ENCODE data around the gene TENT5C. TPM values are rescaled to one million over a fixed set of nuclear protein-coding genes. Genes with fewer than 3 reads are reported as not detected.

The TENT5C gene
- polyA plus RNA-seq, 3 donors = 2.4 to 5.2 (median 2.7) TPM

DNA sequence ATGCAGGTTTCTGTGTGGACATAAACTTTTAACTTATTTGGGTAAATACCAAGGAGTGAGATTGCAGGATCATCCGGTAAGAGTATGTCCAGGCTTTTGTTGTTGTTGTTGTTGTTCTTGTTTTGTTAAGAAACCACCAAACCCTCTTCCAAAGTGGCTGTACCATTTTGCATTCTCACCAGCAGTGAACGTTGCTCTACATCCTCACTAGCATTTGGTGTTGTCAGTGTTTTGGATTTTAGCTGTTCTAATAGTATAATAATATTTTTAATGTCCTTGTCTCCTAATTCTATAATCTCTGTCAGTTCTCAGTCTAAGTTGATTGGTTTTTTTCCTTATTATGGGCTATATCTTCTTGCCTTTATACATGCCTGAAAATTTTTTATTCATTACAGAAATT lies 37.8 kb downstream of the TENT5C start:
- no peak for DNase-seq (ENCODE audit: extremely low read depth in 1 of 11, low read depth in 9 of 11, low spot score in 4 of 11)

DNA sequence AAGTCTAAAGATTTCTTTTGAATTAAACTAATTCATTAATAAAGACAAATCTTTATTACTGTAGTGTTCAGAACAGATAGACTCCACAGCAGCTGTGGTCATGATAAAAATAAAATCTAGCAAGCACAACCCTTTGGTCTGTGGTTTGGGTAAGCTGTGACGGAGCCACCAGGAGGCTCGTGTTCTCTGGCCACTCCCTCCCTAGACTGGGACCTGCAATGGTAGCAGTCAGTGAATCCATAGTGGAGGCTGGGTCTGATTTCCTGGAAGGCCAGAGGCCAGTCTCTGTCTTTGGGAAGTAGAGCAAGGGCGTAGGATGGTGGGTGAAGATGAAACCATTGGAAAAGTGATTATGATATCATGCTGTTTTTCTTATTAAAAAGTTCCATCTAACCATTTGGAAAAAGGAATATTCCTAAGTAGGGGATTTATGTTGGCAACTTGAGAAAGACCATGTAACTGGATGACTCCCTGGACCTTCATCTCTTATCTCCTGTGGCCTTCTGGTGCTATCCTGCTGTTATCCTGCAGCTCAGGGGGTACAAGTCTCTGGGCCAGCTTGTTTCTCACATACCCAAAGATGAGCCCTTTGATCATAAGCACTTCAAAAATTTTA lies 39.0 kb downstream of the TENT5C start:
- DNase-seq (ENCODE audit: extremely low read depth in 1 of 11, low read depth in 9 of 11, low spot score in 4 of 11) = no peak

DNA sequence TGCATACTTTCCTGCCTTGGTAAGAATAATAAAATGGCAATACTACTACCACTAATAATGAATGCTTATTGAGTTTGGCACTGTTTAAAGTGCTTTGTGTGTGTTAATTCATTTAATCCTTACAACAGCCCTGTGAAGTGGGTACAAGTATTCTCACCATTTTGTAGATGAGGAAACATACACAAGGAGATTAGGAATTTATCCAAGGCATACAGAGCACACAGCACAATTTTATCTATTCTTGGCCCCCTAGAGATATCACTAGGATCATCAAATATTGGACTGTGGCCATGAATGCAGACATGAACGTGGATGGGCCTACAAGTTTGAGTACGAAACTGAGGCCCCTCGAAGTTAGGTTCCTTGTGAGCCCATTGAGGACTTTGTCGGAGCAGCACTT lies 39.5 kb downstream of the TENT5C start:
- DNase-seq (ENCODE audit: extremely low read depth in 1 of 11, low read depth in 9 of 11, low spot score in 4 of 11) = no peak

DNA sequence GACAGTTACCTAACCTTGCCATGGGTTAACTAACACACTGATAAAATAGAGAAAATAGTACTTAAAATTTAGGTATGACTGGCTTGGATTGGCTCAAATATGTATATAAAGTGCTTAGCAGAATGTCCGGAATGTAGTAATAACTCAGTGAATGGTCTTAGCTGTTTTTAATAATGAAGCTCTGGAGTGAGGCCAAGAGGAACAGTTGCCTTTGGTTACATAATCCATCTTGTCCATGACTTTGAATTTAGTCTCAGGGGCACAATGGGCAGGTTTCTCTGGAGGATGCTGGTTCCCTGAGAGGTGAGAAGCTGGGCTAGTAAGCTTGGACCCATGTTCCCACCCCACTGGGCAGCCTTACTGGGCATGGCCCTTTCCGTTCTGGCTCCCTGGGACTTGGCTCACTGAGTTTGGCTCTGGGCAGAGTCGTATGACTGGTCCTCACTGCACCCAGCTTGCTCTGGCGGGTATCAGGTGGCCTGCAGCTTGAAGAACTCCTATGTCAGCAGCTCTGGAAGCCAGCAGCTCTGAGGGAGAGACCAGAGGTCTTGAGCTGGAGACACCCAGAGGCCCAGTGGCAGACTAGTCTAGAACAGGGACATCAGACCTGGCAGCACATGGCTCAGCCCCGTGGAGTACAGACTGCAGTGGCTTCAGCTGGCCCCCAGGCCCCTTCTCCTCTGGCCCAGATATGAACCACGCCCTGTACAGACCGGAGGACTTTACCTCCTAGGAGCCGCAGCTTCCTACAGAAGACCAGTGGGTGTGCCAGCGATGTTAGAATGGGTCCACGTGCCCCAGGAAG lies 40.4 kb downstream of the TENT5C start:
- DNase-seq (ENCODE audit: extremely low read depth in 1 of 11, low read depth in 9 of 11, low spot score in 4 of 11) = no peak

DNA sequence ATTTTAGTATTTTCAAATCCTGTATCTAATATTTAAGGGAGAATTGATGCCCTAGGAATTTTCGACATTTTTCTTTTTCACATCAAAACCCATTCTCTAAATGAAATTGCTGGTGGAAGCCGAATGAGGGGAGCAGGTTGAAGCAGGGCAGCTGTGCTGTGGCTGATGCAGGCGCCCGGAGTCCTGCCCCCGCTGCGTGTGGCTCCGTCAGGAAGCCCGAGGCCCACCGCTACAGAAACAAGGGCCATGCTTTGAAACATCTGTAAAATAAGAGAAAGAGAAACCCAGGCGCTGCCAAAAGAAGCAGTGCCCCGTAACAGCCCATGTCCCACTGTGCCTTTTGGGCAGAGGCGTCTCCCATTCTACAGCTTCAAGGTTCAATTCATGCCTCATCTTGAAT lies 41.1 kb downstream of the TENT5C start:
- no peak for DNase-seq (ENCODE audit: extremely low read depth in 1 of 11, low read depth in 9 of 11, low spot score in 4 of 11)

DNA sequence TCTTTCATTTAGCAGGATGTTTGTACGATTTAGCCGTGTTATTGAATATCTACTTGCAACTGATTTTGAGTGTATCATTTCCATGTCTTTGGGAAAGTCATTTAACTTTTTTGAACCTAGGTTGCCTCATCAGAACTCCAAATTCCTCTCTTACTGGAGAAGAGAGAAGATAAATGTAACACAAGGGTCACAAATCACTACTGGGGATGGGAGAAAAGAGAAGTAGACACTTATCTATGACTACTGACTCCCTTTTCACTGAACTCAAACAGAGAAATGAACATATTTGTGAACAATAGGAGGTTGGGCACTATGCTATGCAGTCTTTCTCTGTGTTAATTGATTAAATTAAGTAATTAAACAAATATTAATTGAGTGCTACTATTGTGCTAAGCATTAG lies 42.2 kb downstream of the TENT5C start:
- no peak for DNase-seq (ENCODE audit: extremely low read depth in 1 of 11, low read depth in 9 of 11, low spot score in 4 of 11)

DNA sequence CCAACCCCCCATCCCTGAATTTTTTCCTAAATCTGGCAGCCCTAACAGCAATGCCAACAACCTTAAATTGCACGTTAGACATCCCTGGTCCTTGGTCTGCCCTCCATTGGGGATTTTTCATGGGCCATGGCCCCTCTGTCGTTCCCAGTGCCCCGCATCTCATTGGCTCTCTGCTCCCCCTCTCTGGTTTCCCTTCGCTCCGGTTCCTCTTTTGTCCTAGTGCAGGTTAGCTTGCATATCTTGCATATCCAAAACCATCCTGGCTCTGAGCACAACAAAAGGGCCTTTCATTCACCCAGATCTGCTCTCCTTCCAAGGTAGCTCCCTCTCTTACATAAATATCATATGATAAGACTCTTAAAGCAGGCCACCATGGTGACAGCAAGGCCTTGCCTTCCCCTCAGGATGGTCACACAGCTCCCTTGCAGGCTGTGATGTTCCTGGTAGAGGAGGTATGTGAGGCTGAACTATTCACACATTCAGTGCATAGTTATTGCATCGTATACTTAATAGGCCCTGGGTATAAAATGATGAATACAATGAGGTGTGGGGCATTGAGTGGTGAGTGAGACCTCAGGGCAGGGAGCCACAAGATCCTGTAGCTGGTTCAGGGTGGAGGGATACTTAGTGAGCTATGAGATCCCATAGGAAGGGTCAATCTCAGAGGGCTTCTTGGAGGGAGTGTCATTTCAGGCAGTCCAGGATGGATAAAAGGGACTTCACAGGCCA lies 45.2 kb downstream of the TENT5C start:
- DNase-seq (ENCODE audit: extremely low read depth in 1 of 11, low read depth in 9 of 11, low spot score in 4 of 11) = no peak

DNA sequence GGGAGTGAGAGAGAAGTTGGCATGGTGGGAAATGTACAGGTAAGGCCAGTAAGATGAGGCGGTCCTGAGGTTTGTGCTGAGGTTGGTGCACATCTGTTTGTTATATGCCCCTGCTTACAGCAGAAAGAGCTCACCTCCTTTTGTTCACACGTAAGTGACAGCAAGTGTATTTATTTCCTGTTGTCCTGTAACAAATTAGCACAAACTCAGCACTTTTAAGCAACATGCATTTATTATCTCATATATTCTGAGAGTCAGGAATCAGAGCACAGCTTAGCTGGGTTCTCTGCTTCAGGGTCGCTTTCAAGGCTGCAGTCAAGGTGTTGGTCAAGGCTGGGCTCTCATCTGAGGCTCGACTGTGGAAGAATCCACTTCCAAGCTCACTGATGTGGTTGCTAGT lies 45.8 kb downstream of the TENT5C start:
- no peak for DNase-seq (ENCODE audit: extremely low read depth in 1 of 11, low read depth in 9 of 11, low spot score in 4 of 11)

DNA sequence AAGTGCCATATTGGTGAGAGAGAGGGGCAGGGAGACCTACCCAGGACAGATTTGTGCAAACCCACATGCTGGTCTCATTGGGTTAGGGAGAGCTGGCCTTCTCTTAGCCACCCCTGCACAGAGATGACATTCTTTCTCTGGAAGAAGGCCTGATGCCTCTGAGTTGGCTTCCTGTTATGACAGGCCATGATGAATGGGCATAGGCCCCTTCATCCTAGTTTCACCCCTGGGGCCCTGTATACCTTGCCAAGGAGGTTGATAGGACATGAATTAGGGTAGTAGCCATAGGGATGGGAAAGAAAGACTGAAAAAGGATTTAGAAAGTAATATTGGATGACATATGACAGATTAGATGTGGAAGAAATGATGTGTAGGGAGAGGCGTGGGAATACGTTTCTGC lies 46.6 kb downstream of the TENT5C start:
- no peak for DNase-seq (ENCODE audit: extremely low read depth in 1 of 11, low read depth in 9 of 11, low spot score in 4 of 11)

DNA sequence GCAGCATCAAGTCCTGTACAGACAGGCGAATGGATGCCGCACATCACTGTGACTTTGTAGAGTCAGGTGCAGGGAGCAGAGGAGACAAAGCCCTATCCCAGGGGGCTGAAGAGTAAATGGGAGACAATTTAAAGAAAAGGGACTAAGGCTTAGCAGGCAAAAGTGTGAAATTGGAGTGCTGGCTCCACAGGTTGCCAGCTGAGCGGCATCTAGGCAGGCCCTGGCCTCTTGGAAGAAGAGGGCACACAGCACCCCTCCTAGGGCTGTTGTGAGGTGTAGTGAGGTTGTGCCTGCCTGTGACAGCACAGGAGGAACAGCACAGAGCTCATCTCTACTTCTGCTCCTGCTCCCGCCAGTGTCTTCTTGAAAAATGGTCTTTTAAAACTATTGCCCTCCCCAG lies 47.3 kb downstream of the TENT5C start:
- DNase-seq (ENCODE audit: extremely low read depth in 1 of 11, low read depth in 9 of 11, low spot score in 4 of 11) = no peak

DNA sequence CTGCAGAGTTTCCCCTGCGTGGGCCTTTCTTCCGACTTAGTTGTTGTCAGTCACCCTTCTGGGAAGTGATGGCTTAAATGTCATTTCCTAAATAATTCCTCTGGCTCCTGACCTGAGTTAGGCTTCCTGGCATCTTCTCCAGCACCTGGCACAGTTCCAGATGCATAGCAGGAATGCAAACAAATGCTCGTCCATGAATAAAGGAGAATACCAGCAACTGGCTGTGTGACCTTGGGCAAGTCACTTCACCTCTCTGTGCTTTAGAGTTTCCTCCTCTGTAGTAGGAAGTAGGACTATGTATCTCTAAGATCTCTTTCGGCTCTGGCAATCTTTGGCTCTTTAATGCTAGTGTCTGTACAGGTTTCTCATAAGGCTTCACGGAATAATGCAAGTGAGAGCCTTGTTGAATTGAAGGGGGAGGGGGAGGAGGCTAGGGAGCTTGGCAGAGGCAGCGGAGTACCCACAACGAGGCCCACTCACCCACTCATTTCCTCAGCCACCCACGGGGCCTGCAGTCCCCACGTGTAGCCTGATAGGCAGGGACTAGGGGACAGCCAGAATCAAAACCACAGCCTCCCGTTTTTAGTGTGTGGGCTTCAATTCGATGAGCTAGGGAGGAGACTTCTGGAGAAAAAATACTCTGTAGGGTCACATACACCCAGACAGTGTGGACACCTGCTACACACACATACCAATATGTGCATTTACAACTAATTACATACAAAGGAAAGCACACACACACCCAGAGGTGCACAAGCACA lies 48.1 kb downstream of the TENT5C start:
- no peak for DNase-seq (ENCODE audit: extremely low read depth in 1 of 11, low read depth in 9 of 11, low spot score in 4 of 11)

DNA sequence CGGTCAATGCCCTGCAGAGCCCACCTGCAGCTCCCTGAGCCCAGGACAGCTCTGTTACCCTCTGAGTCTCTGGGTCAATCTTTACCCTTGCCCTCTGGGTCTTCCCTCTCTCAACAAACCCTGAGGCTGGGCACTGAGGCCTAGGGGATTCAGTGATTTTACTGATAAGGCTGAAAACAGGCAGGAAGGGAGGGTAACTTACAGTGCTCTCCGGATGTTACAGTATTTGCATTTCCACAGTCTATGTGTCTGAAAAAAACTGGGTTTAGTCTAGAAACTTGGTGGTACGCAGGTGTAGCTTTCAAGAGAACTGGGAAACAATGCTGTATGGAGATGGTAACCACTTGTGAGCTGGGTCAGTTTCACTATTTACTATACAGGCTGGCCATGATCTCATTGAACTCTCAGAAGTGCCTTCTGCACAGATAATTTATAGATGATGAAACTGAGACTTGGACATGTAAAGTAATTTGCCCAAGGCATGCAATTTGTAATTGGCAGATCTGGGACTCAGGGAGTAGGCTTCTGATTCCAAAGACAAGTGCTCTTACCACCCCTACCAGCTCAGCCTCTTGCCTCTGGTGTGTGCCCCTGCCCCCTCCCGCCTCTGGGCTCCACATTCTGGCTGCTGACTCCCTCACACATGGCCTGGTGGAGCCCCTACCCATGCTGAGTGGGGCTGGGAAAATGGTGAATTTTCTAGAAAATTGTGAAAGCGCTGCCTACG lies 48.8 kb downstream of the TENT5C start:
- no peak for DNase-seq (ENCODE audit: extremely low read depth in 1 of 11, low read depth in 9 of 11, low spot score in 4 of 11)

DNA sequence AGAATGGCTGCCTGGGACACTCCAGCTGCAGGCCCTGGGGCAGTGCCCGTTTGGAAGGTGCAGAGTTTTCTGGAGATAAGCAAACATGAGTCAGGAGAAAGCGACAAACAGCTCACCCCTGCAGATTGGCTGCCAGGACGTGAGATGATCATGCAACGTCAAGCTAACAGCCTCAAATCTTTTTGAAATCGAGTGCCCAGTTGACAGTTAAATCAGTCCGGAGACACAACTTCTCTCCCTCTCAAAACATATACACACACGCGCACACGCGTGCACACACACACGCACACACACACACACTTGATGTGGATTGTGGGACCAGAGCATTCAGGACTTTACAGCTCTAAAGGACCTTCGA lies 49.4 kb downstream of the TENT5C start:
- no peak for DNase-seq (ENCODE audit: extremely low read depth in 1 of 11, low read depth in 9 of 11, low spot score in 4 of 11)

DNA sequence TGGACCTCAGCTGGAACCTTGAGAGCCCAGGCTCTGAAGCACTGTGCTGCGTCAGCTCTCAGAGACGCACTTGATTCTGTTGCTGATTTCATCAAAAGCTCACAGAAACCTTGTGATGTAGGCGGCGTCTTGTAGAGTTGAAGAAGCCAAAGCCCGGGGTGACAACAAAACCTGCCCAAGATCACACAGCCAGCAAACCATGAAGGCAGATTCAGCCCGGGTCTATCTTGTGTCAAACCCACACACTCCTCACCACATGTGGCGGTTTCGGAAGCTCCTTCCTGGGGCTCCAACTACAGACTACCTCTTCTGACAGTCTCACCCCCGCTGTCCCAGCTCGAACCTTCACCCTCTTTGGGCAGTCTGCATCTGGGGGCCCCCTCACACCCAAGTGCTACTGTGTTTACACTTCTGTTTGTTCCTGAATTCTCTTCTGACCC lies 50.4 kb downstream of the TENT5C start:
- DNase-seq (ENCODE audit: extremely low read depth in 1 of 11, low read depth in 9 of 11, low spot score in 4 of 11) = no peak

DNA sequence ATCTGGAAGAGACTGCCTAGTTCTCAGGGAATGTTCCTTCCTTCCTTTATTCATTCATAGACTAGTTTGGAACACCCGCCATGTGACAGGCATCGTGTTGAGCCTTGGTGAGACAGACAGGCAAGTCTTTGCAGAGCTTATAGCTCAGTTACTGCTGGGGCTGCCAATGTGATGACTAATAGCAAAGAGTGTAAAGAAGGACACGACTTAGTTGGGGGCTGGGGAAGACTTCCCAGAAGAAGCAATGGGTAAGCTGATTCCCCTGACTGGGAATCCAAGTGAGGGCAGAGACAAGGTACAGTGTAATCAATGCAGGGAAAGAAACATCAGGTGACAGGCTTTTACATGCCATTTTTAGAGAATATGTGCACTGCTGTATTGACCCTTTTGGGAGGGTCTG lies 51.2 kb downstream of the TENT5C start:
- DNase-seq (ENCODE audit: extremely low read depth in 1 of 11, low read depth in 9 of 11, low spot score in 4 of 11) = no peak

DNA sequence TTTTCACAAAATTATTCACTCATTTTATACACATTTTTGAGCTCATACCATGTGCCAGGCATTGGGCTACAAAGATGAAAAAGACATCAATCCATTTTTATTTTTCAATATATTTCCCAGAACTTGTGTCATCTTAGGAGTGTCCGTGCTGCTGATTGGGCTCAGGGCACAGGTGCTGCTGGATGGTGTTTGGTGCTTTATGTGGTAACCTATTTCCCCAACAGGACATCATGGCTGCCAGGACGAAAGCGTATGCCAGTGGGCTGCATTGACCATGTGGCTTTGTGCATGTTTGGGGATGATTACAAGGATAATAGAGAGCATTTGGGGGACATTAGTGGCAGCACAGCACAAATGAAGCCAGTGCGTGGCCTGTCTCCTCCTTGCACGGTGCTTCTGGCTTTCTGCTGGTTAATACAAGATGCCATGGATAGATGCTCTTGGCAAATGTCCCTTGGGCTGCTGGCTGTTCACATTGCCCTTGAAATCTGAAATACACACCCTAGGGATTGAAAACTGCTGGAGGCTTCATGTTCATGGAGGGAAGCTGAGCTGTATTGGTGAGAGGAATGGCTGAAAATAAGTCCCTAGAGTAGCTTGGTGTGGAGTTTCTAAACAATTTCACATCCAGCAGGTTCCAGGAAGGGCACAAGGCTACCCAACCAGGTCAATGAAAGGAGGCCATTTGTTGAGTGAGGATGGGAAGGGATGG lies 52.3 kb downstream of the TENT5C start:
- DNase-seq (ENCODE audit: extremely low read depth in 1 of 11, low read depth in 9 of 11, low spot score in 4 of 11) = no peak

DNA sequence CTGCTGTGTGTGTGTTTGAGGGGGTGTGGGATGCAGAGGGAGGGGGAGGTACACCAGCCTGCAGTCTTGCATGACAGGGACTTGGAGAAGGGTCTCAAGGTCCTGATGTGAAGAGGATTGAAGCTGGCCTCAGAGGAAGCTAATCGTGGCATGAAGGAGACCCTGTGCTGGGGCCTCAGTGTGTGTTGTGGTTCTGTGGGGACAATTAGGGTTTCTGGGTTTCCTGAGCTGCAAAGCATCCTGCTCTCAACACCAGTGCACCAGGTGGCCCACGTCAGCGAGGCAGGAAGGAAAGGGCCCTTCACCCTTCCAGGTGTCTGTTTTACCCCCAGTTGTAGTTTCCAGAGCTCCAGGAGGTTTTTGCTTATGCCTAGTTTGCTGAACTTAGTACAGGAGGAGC lies 52.8 kb downstream of the TENT5C start:
- DNase-seq (ENCODE audit: extremely low read depth in 1 of 11, low read depth in 9 of 11, low spot score in 4 of 11) = no peak

DNA sequence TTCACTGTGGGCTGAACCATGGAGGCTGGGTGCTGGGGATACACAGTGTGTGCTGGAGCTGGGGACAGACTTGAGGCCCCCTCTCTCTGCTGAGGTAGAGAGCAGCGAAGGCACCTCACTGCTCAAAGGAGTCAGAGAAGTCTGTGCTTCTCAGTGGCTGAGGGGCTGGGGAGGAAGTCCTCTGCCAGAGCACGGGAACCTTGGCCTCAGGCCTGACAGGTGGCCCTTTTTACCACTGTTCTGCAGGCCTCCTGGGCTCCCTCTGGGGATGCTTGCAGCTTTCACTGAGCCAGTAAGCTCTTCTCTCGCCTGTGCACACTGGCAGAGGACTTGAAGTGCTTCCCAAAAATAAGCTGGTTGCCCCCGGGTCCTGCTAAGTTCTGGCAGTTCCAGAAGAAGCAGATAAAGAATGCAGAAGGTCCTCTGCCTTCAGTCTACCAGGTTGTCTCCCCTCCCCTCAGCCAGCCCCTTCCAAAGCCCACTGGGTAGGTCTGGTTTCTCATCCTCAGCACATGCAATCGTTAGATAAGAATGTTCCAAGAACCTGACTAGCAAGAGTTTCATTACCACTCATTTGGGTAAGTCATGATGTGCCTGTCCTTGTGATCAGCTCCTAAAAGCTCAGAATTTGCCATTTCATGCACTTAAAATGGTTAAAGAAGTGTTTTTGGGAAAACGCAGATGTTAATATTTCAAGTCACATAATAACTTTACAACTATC lies 53.9 kb downstream of the TENT5C start:
- no peak for DNase-seq (ENCODE audit: extremely low read depth in 1 of 11, low read depth in 9 of 11, low spot score in 4 of 11)
